GM19193 (cell line): Measurements from ENCODE around the gene PITPNC1.

Experiments used
- POLR2A ChIP-seq: IDR thresholded peaks from 4 replicates; pipeline ENCODE4 v1.6.1; 2011; ENCODE audit not compliant: insufficient read depth, insufficient read length; ENCODE audit errors: extremely low read depth

The PITPNC1 gene

GRCh38 chr17:67602444-67602843, 225.4 kb downstream of the PITPNC1 start:
- no peak for TF ChIP-seq POLR2A

GRCh38 chr17:67602974-67603373, 225.9 kb downstream of the PITPNC1 start:
- no peak for TF ChIP-seq POLR2A

- no peak for TF ChIP-seq POLR2A
Measured at GRCh38 chr17:67605256-67605912, 228.3 kb downstream of the PITPNC1 start.

DNA sequence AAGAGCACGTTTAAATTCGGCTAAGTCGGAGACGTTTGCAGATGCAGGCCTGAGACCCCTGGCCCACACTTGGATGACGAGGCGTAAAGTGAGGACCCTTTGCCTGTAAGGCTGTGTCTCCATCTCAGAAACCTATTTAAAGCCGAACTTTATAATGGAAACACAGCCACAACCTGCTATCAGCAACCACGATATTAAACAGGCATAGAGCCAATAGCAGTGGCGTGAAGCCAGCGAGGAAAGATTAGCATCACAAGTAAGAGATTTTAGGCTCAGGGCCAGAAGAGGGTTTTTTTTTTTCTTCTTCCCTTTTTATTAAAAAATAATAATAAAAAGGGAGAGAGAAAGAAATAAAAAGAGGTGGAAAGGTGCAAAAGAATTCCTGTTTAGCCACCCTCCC, 229.4 kb downstream of the PITPNC1 start:
- no peak for TF ChIP-seq POLR2A

DNA sequence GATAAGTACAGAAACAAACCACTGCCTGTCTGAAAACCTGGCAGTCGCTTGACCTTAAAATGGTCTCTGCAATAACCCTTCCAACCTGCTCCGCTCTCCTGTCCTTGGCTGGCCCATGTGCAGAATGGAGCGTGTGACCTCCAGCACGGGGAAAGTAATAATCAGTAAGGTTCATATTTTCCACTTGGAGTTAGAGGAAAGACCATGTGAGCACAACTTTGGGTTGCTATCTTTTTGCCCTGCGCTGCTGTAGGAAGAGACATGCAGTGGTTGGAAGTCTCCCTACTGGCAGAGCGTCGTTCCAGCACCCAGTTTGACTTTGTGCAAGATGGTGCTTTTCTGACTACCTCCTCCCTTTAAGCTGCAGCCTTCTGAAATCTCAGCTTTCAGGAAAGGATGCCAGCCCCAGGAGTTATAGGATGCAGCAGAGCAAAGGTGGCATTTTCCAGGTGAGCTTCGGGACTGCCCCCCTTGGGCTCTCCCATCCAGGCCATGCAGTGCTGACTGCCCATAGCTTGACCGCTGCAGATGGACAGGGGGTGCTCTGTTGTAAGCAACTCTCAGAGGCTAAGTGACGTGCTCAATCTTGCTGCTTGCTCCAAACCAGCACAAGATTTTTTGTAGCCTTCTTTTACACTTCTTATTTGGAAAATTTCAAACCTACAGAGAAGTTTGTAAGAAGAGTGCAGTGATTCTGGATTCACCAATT, 230.0 kb downstream of the PITPNC1 start:
- no peak for TF ChIP-seq POLR2A

- TF ChIP-seq POLR2A, result no peak
Measured at GRCh38 chr17:67610061-67610460, 233.0 kb downstream of the PITPNC1 start.

DNA sequence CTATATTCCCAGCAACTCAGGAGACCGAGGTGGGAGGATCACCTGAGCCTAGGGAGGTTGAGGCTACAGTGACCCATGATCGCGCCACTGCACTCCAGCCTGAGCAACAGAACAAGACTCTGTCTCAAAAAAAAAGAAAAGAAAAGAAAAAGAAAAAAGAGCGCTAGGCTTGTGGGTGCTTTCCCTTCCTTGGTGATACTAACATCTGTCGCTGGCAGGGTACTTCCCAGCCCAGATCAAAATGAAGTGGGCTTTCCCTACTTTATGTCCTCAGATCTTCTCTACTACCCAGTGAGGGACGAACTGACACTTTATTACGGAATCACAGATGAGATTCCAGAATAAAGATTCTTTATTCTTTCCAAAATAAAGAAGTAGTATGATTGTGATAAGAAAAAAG, 236.9 kb downstream of the PITPNC1 start:
- no peak for TF ChIP-seq POLR2A

GRCh38 chr17:67615011-67615561, 238.0 kb downstream of the PITPNC1 start:
- TF ChIP-seq POLR2A, result no peak

- TF ChIP-seq POLR2A, result no peak
Measured at GRCh38 chr17:67615736-67616135, 238.7 kb downstream of the PITPNC1 start.

DNA sequence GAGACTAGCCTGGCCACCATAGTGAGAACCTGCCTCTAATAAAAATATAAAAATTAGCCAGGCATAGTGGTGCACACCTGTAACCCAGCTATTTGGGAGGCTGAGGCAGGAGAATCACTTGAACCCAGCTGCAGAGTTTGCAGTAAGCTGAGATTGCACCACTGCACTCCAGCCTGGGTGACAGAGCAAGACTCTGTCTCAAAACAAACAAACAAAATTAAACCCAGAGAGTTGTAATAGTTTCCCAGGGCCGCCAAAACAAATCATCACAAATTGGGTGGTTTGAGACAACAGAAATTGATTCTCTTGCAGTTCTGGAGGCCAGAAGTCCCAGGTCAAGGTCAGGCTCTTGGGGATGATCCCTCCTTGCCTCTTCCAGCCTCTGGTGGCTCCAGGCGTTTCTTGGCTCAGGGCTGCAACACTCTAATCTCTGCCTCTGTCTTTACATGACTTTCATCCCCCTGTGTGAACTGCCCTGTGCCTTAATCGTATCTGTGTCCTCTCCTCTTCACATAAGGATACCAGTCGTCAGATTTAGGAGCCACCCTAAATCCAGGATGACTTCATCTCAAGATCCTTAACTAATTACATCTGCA, 240.3 kb downstream of the PITPNC1 start:
- no peak for TF ChIP-seq POLR2A

- TF ChIP-seq POLR2A, result no peak
Measured at GRCh38 chr17:67619555-67619954, 242.5 kb downstream of the PITPNC1 start.

DNA sequence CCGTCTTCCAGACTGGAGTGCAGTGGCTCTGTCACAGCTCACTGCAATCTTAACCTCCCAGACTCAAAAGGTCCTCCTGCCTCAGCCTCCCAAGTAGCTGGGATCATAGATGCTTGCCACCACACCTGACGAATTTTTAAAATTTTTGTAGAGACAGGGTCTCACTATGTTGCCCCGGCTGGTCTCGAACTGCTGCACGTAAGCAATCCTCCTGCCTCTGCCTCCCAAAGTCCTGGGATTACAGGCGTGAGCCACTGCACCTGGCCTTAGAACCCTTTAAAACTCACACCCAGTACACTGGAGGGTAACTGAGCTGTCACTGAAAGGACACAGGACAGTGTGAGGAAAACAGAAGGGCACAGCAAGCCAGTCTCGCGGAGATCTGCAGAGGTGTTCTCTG, 243.0 kb downstream of the PITPNC1 start:
- no peak for TF ChIP-seq POLR2A

- no peak for TF ChIP-seq POLR2A
Measured at GRCh38 chr17:67620636-67621035, 243.6 kb downstream of the PITPNC1 start.

DNA sequence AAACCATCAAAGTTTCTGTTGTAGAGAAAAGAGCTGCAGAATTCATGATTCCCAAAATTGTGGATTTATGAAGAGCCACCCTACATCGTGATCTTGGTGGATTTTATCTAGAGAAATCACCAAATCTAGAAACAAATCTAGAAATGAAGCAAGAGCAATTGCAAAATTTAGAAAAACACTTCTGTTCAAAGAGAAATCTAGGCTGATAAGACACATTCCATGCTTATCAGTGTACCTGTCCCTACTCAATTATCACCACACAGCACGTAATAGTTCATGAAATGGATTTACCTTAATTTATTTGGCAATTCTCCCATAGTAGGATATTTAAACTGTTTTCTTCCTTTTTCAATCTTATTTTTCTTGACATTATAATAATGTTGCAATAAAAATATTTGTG, 246.7 kb downstream of the PITPNC1 start:
- no peak for TF ChIP-seq POLR2A

DNA sequence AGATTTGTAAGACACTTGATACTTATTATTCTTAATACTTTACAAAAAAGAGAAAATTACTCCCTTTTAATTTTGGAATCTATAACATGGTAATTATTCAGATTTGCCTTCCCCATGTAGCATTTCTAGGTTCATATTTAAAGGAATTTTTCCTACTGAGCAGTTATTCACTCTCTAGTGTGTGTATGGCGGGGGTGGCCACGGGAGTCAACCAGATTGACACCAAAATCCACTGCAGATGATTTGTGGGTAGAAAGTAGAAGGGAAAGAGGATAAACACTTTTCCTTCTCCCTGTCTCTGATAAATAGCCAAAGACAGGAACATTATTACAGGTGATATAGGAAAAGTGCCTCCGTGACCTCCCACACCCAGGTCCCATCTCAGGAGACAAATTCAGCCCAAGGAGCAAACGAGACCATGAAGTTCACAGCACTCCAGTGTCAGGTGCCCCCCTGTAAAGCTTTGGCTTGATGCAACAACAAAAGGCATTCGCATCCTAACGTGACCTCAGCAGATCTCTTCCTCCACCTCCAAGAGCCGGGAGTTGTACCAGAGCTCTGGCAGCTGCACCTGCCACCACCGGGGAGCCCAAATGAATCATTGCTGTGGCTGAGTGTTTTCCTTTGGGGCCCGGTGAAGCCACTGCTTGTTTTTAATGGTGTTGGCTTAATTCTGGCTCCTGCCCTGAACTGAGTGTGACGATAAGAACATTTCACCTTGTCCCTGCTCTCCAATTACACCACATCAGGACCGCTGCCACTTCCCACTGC, 248.0 kb downstream of the PITPNC1 start:
- TF ChIP-seq POLR2A, result no peak
